PFSK-1 (cell line): ENCODE results near the gene UVRAG.

Experiments
- FOXP2 ChIP-seq: optimal IDR thresholded peaks from 2 replicates; pipeline ENCODE3; 2011; ENCODE audit warnings: borderline replicate concordance, control low read depth, inconsistent platforms; ENCODE audit not compliant: insufficient read depth; ENCODE audit errors: extremely low read length, extremely low read depth
- POLR2AphosphoS5 ChIP-seq: IDR thresholded peaks from 2 replicates; pipeline ENCODE4 v1.6.1; 2012; ENCODE audit warnings: low read depth, mild to moderate bottlenecking, control low read depth, low read length, moderate library complexity
- REST ChIP-seq, 2 experiments: IDR thresholded peaks; 2 replicates each; pipeline versions ENCODE4 v1.6.1 to v1.8.0; 2011 to 2012; ENCODE audit warnings: low read depth in 2 of 2, low read length in 2 of 2, control low read depth in 1 of 2, inconsistent platforms in 1 of 2, mild to moderate bottlenecking in 1 of 2, moderate library complexity in 1 of 2; ENCODE audit not compliant: insufficient read depth in 1 of 2
- SIN3A ChIP-seq: IDR thresholded peaks from 2 replicates; pipeline ENCODE4 v1.6.1; 2012; ENCODE audit warnings: mild to moderate bottlenecking, low read length, moderate library complexity, borderline replicate concordance; ENCODE audit not compliant: insufficient read depth
- TAF1 ChIP-seq: IDR thresholded peaks from 2 replicates; pipeline ENCODE4 v1.6.1; 2012; ENCODE audit warnings: low read length, control low read depth, borderline replicate concordance; ENCODE audit not compliant: insufficient read depth

Gene UVRAG

GRCh38 chr11:75862437-75862836, 47.4 kb downstream of the UVRAG start:
- TF ChIP-seq FOXP2 = no peak
- TF ChIP-seq TAF1 = no peak
- no peak for TF ChIP-seq POLR2AphosphoS5

- TF ChIP-seq POLR2AphosphoS5 (no peak), TAF1 (no peak), FOXP2 (no peak), REST (IDR thresholded peaks at IDR 0.05; ENCODE audit: insufficient read depth in 1 of 2, low read depth in 2 of 2, low read length in 2 of 2) (no peak), SIN3A (no peak)
Measured at GRCh38 chr11:75867778-75868374, 52.9 kb downstream of the UVRAG start.

GRCh38 chr11:75868990-75869389, 54.0 kb downstream of the UVRAG start:
- TF ChIP-seq FOXP2 (no peak), POLR2AphosphoS5 (no peak), REST (IDR thresholded peaks at IDR 0.05; ENCODE audit: insufficient read depth in 1 of 2, low read depth in 2 of 2, low read length in 2 of 2) (no peak), SIN3A (no peak), TAF1 (no peak)

- TF ChIP-seq TAF1 (no peak), POLR2AphosphoS5 (no peak), FOXP2 (no peak), SIN3A (no peak), REST (IDR thresholded peaks at IDR 0.05; ENCODE audit: insufficient read depth in 1 of 2, low read depth in 2 of 2, low read length in 2 of 2) (no peak)
Measured at GRCh38 chr11:75869661-75870455, 54.8 kb downstream of the UVRAG start.

GRCh38 chr11:75872887-75873416, 57.9 kb downstream of the UVRAG start:
- TF ChIP-seq REST (IDR thresholded peaks at IDR 0.05; ENCODE audit: insufficient read depth in 1 of 2, low read depth in 2 of 2, low read length in 2 of 2) (no peak), TAF1 (no peak), POLR2AphosphoS5 (no peak), FOXP2 (no peak), SIN3A (no peak)
